HCT116 (cell line): ENCODE measurements around the gene NFIA. TPM values are rescaled to one million over a fixed set of nuclear protein-coding genes. Genes with fewer than 3 reads are reported as not detected.

Experiments used
- ATAC-seq: fragments of 200-7000 bp; cut with Tn5 transposase; 2 replicates; pipeline ENCODE4 v1.9.1; 2020; ENCODE audit warnings: mild to moderate bottlenecking, moderate library complexity
- BruUV-seq: library from RNA; stranded (reverse); fragments of 400-500 nt; replicated peaks from 2 replicates; lab custom pipeline; 2021; lab: Mats Ljungman, UMichigan
- CTCF ChIA-PET: fragments of 300-600 bp; sonication (Branson Sonifier 250); formaldehyde crosslinking; loops from one replicate; lab custom pipeline; 2021; ENCODE audit warnings: antibody characterized with exemption; lab: Charles Lee
- POLR2A ChIA-PET: fragments of 300-600, 350-600 bp; sonication (Branson Sonifier 250); formaldehyde crosslinking; loops from one replicate; lab custom pipeline; 2021; ENCODE audit warnings: antibody characterized with exemption; lab: Charles Lee
- RAD21 ChIA-PET, 2 experiments: fragments of 300-600 bp; sonication (Branson Sonifier 250); formaldehyde crosslinking; loops; one replicate each; lab custom pipeline; 2023; ENCODE audit warnings: low total read pairs in 2 of 2; ENCODE audit not compliant: uncharacterized antibody in 2 of 2, unreplicated experiment in 2 of 2, low non-redundant PET in 1 of 2; lab: Charles Lee
- DNase-seq: peaks from one replicate; pipeline ENCODE4 v3.0.0-alpha.2; 2010; ENCODE audit warnings: low read depth, low spot score
- H2AFZ ChIP-seq: fragments of 200-600 bp; shearing (Covaris generic), sonication (generic); 2 replicates; pipeline ENCODE4 v1.6.1; 2017; ENCODE audit warnings: low read depth, mixed run types, mixed read lengths, antibody characterized with exemption, low read length; ENCODE audit not compliant: poor library complexity, severe bottlenecking
- H3K27ac ChIP-seq: 2 replicates; pipeline ENCODE4 v1.5.1; 2012; ENCODE audit warnings: low read depth, low read length
- H3K27me3 ChIP-seq: fragments of 200-600 bp; sonication (generic); 2 replicates; pipeline ENCODE4 v1.6.1; 2016; ENCODE audit warnings: mixed run types, low read length, mixed read lengths; ENCODE audit not compliant: insufficient read depth
- H3K36me3 ChIP-seq, 2 experiments: fragments of 200-500 bp in 1 of 2; fragments of 200-600 bp in 1 of 2; sonication (Bioruptor generic) in 1 of 2; sonication (generic) in 1 of 2; 2 replicates each; pipeline versions ENCODE4 v1.5.1 to v1.6.1; 2014 to 2016; ENCODE audit warnings: low read length in 2 of 2, inconsistent platforms in 1 of 2, mixed read lengths in 1 of 2, mixed run types in 1 of 2; ENCODE audit not compliant: insufficient read depth in 2 of 2, control insufficient read depth in 1 of 2
- H3K4me1 ChIP-seq, 2 experiments: fragments of 200-600 bp in 1 of 2; sonication (generic) in 1 of 2; 2 replicates each; pipeline versions ENCODE4 v1.5.1 to v1.6.1; 2012 to 2017; ENCODE audit warnings: low read length in 2 of 2, inconsistent platforms in 1 of 2, mild to moderate bottlenecking in 1 of 2, mixed read lengths in 1 of 2, mixed run types in 1 of 2, moderate library complexity in 1 of 2; ENCODE audit not compliant: insufficient read depth in 2 of 2, control insufficient read depth in 1 of 2
- H3K4me2 ChIP-seq: fragments of 200-600 bp; sonication (generic); 2 replicates; pipeline ENCODE4 v1.6.1; 2017; ENCODE audit warnings: mixed run types, low read length, mixed read lengths
- H3K4me3 ChIP-seq, 2 experiments: fragments of 200-600 bp in 1 of 2; sonication (generic) in 1 of 2; replicated peaks in 1 of 2; 2 replicates each; pipeline ENCODE4 v1.5.1; 2011 to 2016; ENCODE audit warnings: low read length in 2 of 2, control low read depth in 1 of 2, low read depth in 1 of 2, mild to moderate bottlenecking in 1 of 2, mixed read lengths in 1 of 2, mixed run types in 1 of 2
- H3K79me2 ChIP-seq: fragments of 200-600 bp; sonication (generic); 2 replicates; pipeline ENCODE4 v1.6.1; 2017; ENCODE audit warnings: mild to moderate bottlenecking, mixed run types, low read length, moderate library complexity, mixed read lengths; ENCODE audit not compliant: insufficient read depth
- H3K9ac ChIP-seq: fragments of 200-600 bp; sonication (generic); 2 replicates; pipeline ENCODE4 v1.6.1; 2016; ENCODE audit warnings: low read length, mixed read lengths
- H3K9me2 ChIP-seq: fragments of 200-600 bp; sonication (generic), shearing (Covaris generic); 2 replicates; pipeline ENCODE4 v1.6.1; 2017; ENCODE audit warnings: mixed run types, mild to moderate bottlenecking, moderate library complexity; ENCODE audit not compliant: insufficient read depth
- H3K9me3 ChIP-seq, 2 experiments: fragments of 200-500 bp in 1 of 2; fragments of 200-600 bp in 1 of 2; sonication (Bioruptor generic) in 1 of 2; sonication (generic) in 1 of 2; 2 replicates each; pipeline ENCODE4 v1.6.1; 2014 to 2017; ENCODE audit warnings: low read length in 2 of 2, mixed read lengths in 2 of 2, inconsistent platforms in 1 of 2, low read depth in 1 of 2, mild to moderate bottlenecking in 1 of 2, mixed run types in 1 of 2, moderate library complexity in 1 of 2; ENCODE audit not compliant: control insufficient read depth in 1 of 2, insufficient read depth in 1 of 2
- H4K20me1 ChIP-seq: fragments of 200-600 bp; sonication (generic), shearing (Covaris generic); 2 replicates; pipeline ENCODE4 v1.6.1; 2017; ENCODE audit warnings: mixed run types, mild to moderate bottlenecking, moderate library complexity; ENCODE audit not compliant: insufficient read depth
- ELF1 ChIP-seq: IDR thresholded peaks from 2 replicates; pipeline ENCODE4 v1.6.1; 2012; ENCODE audit warnings: low read depth, borderline replicate concordance
- EZH2phosphoT487 ChIP-seq: fragments of 200-600 bp; IDR thresholded peaks from 2 replicates; pipeline ENCODE4 v1.6.1; 2018; ENCODE audit warnings: antibody characterized with exemption, borderline replicate concordance
- FOSL1 ChIP-seq: IDR thresholded peaks from 2 replicates; pipeline ENCODE4 v1.6.1; 2012; ENCODE audit warnings: low read depth
- POLR2A ChIP-seq: IDR thresholded peaks from 2 replicates; pipeline ENCODE4 v1.7.0; 2011; ENCODE audit warnings: borderline replicate concordance; ENCODE audit not compliant: insufficient read depth, insufficient read length; ENCODE audit errors: extremely low read depth
- RAD21 ChIP-seq: IDR thresholded peaks from 2 replicates; pipeline ENCODE4 v1.6.1; 2012; ENCODE audit warnings: low read depth, mild to moderate bottlenecking
- SRF ChIP-seq: IDR thresholded peaks from 2 replicates; pipeline ENCODE4 v1.6.1; 2012; ENCODE audit warnings: low read depth
- YY1 ChIP-seq: IDR thresholded peaks from 2 replicates; pipeline ENCODE4 v1.6.1; 2011; ENCODE audit warnings: low read length, low read depth, moderate library complexity, mild to moderate bottlenecking; ENCODE audit not compliant: insufficient replicate concordance; ENCODE audit errors: extremely low read depth
- intact Hi-C: fragments of 100-400 bp; cut with micrococcal nuclease; formaldehyde crosslinking; loops from 2 replicates; pipeline ENCODE4 v1.10.0; 2022
- total RNA-seq: library from RNA; stranded (reverse); gene quantifications from one replicate; pipeline ENCODE4 v1.2.1, GENCODE V29; 2021; ENCODE audit not compliant: unreplicated experiment
- TF ChIP-seq, protein P1 (sequence below), 3 experiments: fragments of 200-600 bp in 1 of 3; sonication (generic) in 1 of 3; IDR thresholded peaks in 2 of 3; conservative IDR thresholded peaks in 1 of 3; 2 replicates each; pipeline ENCODE4 v1.5.1; 2012 to 2017; ENCODE audit warnings: low read depth in 2 of 3, low read length in 2 of 3, antibody characterized with exemption in 1 of 3, borderline replicate concordance in 1 of 3, control low read depth in 1 of 3, mild to moderate bottlenecking in 1 of 3, mixed read lengths in 1 of 3, mixed run types in 1 of 3, moderate library complexity in 1 of 3; ENCODE audit not compliant: insufficient read depth in 1 of 3

The NFIA gene
- total RNA-seq, 1 experiment from 2014 or later = 17.2 TPM

DNA sequence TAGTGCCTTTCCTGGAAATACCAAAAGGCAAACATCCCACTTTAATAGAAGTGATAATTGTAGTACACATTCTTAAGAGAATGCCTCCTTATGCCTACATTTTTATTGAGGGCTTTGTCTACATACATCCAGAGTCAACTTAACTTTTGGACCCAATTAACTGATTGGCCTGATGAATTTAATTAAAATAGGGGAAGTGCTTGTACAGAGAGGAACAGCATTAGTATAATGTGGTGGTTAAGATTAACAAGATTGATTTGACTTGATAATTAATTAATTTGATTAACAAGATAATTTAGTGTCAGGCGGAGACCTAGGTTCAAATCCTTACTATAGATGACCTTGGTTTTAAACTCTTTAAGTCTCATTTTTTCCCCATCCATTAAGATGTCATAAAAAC lies 111.4 kb downstream of the NFIA start:
- ATAC-seq (no peak), DNase-seq (no peak)
- Histone ChIP-seq H3K9me3 (no peaks in the 10 kb centered on the region), H3K36me3 (no peaks in the 10 kb centered on the region), H3K4me3 (no peak overlapping the region), H3K9me2 (no peaks in the 10 kb centered on the region), H3K27me3 (no peaks in the 10 kb centered on the region), H3K79me2 (no peaks in the 10 kb centered on the region), H3K27ac (no peak overlapping the region), H3K4me1 (no peaks in the 10 kb centered on the region), H3K9ac (no peak overlapping the region), H2AFZ (no peak overlapping the region), H3K4me2 (no peak overlapping the region), H4K20me1 (no peaks in the 10 kb centered on the region)
- RAD21 ChIA-PET = no interaction called here
- CTCF ChIA-PET = no interaction called here
- POLR2A ChIA-PET = no interaction called here
- intact Hi-C loops = no loop called here
- TF ChIP-seq EZH2phosphoT487 (no peak), SRF (no peak), FOSL1 (no peak)
- TF ChIP-seq, protein P1, sequence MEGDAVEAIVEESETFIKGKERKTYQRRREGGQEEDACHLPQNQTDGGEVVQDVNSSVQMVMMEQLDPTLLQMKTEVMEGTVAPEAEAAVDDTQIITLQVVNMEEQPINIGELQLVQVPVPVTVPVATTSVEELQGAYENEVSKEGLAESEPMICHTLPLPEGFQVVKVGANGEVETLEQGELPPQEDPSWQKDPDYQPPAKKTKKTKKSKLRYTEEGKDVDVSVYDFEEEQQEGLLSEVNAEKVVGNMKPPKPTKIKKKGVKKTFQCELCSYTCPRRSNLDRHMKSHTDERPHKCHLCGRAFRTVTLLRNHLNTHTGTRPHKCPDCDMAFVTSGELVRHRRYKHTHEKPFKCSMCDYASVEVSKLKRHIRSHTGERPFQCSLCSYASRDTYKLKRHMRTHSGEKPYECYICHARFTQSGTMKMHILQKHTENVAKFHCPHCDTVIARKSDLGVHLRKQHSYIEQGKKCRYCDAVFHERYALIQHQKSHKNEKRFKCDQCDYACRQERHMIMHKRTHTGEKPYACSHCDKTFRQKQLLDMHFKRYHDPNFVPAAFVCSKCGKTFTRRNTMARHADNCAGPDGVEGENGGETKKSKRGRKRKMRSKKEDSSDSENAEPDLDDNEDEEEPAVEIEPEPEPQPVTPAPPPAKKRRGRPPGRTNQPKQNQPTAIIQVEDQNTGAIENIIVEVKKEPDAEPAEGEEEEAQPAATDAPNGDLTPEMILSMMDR (IDR thresholded peaks at IDR 0.05 in 2 of 3, conservative IDR thresholded peaks at IDR 0.05 in 1 of 3; ENCODE audit: borderline replicate concordance in 1 of 3, insufficient read depth in 1 of 3, low read depth in 2 of 3, low read length in 2 of 3) = no peak
- no TSS peak for BruUV-seq

DNA sequence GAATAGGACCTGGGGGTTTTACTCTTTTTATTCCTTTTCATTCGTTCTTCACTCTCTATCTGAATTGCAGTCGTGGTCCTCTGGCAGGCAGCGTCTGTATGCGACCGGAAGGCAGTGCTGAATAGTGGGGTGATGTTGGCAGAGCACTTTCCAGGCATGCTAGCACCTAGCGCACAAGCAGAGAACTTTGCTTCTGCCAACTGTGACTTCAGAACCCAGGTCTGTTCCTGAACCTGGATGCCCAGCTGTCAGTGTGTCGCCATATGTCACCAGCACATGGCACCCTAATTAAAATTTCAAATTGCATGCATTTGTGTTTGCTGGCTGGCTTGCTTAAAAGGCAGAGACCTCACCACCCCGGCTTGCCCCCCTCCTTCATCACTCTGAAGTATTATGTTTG lies 116.2 kb downstream of the NFIA start:
- intact Hi-C loops = no loop called here
- no peak overlapping the region for H2AFZ ChIP-seq
- no peaks in the 10 kb centered on the region for H3K79me2 ChIP-seq
- H3K36me3 ChIP-seq = no peaks in the 10 kb centered on the region
- no peak overlapping the region for H3K4me3 ChIP-seq
- H3K9me2 ChIP-seq = no peaks in the 10 kb centered on the region
- TF ChIP-seq POLR2A (no peak), RAD21 (no peak), YY1 (no peak), ELF1 (no peak)
- no peaks in the 10 kb centered on the region for H3K9me3 ChIP-seq
- ChIA-PET CTCF (no interaction called here), RAD21 (no interaction called here), POLR2A (no interaction called here)
- H3K4me2 ChIP-seq = no peak overlapping the region
- H4K20me1 ChIP-seq = 0 out of 2 replicates have a peak, but pooled peaks cover 3% of the 10 kb centered on the region
- H3K27ac ChIP-seq = no peak overlapping the region
- ATAC-seq = no peak
- H3K9ac ChIP-seq = no peak overlapping the region
- H3K27me3 ChIP-seq = no peaks in the 10 kb centered on the region
- no peak for DNase-seq
- BruUV-seq = no TSS peak
- no peaks in the 10 kb centered on the region for H3K4me1 ChIP-seq
